Neutrophil (primary cell): ENCODE measurements around the gene KRT37.

Experiments
- H3K27ac ChIP-seq: fragments of 200-600 bp; sonication (generic); 2 replicates; pipeline ENCODE4 v1.5.1; 2016; ENCODE audit warnings: mild to moderate bottlenecking, moderate library complexity
- H3K27me3 ChIP-seq: fragments of 200-600 bp; sonication (generic); 2 replicates; pipeline ENCODE4 v1.6.0; 2016; ENCODE audit warnings: mild to moderate bottlenecking
- H3K36me3 ChIP-seq: fragments of 200-600 bp; sonication (generic); 2 replicates; pipeline ENCODE4 v1.5.1; 2017
- H3K4me1 ChIP-seq, 2 experiments: fragments of 200-600 bp in 1 of 2; sonication (generic) in 1 of 2; 1 replicate in 1 of 2; 2 replicates in 1 of 2; pipeline versions ENCODE4 v1.5.1 to v1.6.1; 2013 to 2016; ENCODE audit warnings: low read depth in 1 of 2, low read length in 1 of 2, mild to moderate bottlenecking in 1 of 2, moderate library complexity in 1 of 2; ENCODE audit not compliant: control insufficient read depth in 1 of 2, insufficient read depth in 1 of 2
- H3K4me3 ChIP-seq, 2 experiments: fragments of 200-600 bp in 1 of 2; sonication (generic) in 1 of 2; 1 replicate in 1 of 2; 2 replicates in 1 of 2; pipeline ENCODE4 v1.5.1; 2013 to 2016; ENCODE audit warnings: low read depth in 1 of 2, low read length in 1 of 2, mild to moderate bottlenecking in 1 of 2, moderate library complexity in 1 of 2
- H3K9me3 ChIP-seq: fragments of 200-600 bp; sonication (generic); 2 replicates; pipeline ENCODE4 v1.5.1; 2016
- CTCF ChIP-seq: fragments of 200-600 bp; sonication (generic); IDR thresholded peaks from 2 replicates; pipeline ENCODE4 v1.5.1; 2016; ENCODE audit warnings: antibody characterized with exemption

KRT37 gene

GRCh38 chr17:41418116-41418860 is 6.1 kb downstream of the KRT37 start:
- Histone ChIP-seq H3K36me3 (no peaks in the 10 kb centered on the region), H3K4me3 (no peak overlapping the region), H3K4me1 (no peaks in the 10 kb centered on the region), H3K27ac (no peak overlapping the region), H3K27me3 (peaks cover 16% of the 10 kb centered on the region), H3K9me3 (no peaks in the 10 kb centered on the region)
- no peak for TF ChIP-seq CTCF

GRCh38 chr17:41417576-41418015 is 6.8 kb downstream of the KRT37 start:
- Histone ChIP-seq H3K36me3 (no peaks in the 10 kb centered on the region), H3K27me3 (peaks cover 20% of the 10 kb centered on the region), H3K9me3 (no peaks in the 10 kb centered on the region), H3K4me3 (no peak overlapping the region), H3K27ac (no peak overlapping the region), H3K4me1 (no peaks in the 10 kb centered on the region)
- no peak for TF ChIP-seq CTCF

GRCh38 chr17:41417127-41417526 is 7.3 kb downstream of the KRT37 start:
- no peaks in the 10 kb centered on the region for H3K9me3 ChIP-seq
- H3K4me3 ChIP-seq: no peak overlapping the region
- TF ChIP-seq CTCF: no peak
- H3K36me3 ChIP-seq: no peaks in the 10 kb centered on the region
- H3K4me1 ChIP-seq: no peaks in the 10 kb centered on the region
- H3K27me3 ChIP-seq: peaks cover 19% of the 10 kb centered on the region
- H3K27ac ChIP-seq: no peak overlapping the region

GRCh38 chr17:41416479-41416878 is 7.9 kb downstream of the KRT37 start:
- H3K27ac ChIP-seq: no peak overlapping the region
- peaks cover 17% of the 10 kb centered on the region for H3K27me3 ChIP-seq
- TF ChIP-seq CTCF: no peak
- H3K4me3 ChIP-seq: no peak overlapping the region
- H3K9me3 ChIP-seq: no peaks in the 10 kb centered on the region
- no peaks in the 10 kb centered on the region for H3K4me1 ChIP-seq
- no peaks in the 10 kb centered on the region for H3K36me3 ChIP-seq

- peaks cover 15% of the 10 kb centered on the region for H3K27me3 ChIP-seq
- no peaks in the 10 kb centered on the region for H3K9me3 ChIP-seq
- no peaks in the 10 kb centered on the region for H3K4me1 ChIP-seq
- H3K36me3 ChIP-seq: no peaks in the 10 kb centered on the region
- no peak overlapping the region for H3K27ac ChIP-seq
- TF ChIP-seq CTCF: no peak
- H3K4me3 ChIP-seq: no peak overlapping the region
These were observed 8.5 kb downstream of the KRT37 start for GRCh38 chr17:41415833-41416335.
